Fibroblast of skin of abdomen (primary cell): ENCODE data around the gene FOXP4. TPM values are rescaled to one million over a fixed set of nuclear protein-coding genes. Genes with fewer than 3 reads are reported as not detected.

Experiments used
- DNase-seq: peaks from one replicate; pipeline ENCODE4 v3.0.0-alpha.2; 2013
- polyA plus RNA-seq, 2 experiments: library from polyadenylated mRNA; unstranded; fragments of 120-200 nt; gene quantifications; one replicate each; pipeline ENCODE4 v1.2.1, GENCODE V29; 2013; ENCODE audit not compliant: insufficient read length in 2 of 2

Gene FOXP4
- polyA plus RNA-seq (2013, experiment 1 of 2; ENCODE audit: insufficient read length), result 38.5 TPM
- polyA plus RNA-seq (2013, experiment 2 of 2; ENCODE audit: insufficient read length), result 42.8 TPM

- peak; percentile 95 for DNase-seq
Measured at GRCh38 chr6:41545703-41546474, at the start of gene FOXP4. Gene FOXP4, plus strand, starts transcription at chr6:41546381. Its CDS starts 19,380 bp downstream, at chr6:41565761.

DNA sequence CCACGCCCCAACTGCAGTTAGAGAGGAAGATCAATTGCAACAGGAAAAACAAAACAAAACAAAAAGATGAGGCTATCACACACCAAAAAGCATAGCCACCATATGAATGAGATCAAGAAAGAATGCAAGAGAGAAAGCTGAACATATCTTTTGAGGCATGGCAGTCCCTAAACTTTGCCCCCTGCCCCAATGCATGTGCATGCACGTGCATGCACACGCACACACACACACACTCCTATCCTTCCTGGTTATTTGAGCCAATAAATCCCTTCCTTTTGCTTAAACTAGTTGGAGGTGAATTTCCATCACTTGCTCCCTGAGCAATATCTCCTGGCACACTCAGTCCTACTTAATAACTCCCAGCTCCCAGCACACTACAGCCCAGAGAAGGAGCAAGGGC lies 48.6 kb upstream of the FOXP4 start:
- DNase-seq, result no peak

GRCh38 chr6:41497994-41498393 lies 48.2 kb upstream of the FOXP4 start:
- DNase-seq, result peak; percentile 71

GRCh38 chr6:41498968-41499599 lies 47.1 kb upstream of the FOXP4 start:
- no peak for DNase-seq

GRCh38 chr6:41500561-41500960 lies 45.6 kb upstream of the FOXP4 start:
- no peak for DNase-seq

DNA sequence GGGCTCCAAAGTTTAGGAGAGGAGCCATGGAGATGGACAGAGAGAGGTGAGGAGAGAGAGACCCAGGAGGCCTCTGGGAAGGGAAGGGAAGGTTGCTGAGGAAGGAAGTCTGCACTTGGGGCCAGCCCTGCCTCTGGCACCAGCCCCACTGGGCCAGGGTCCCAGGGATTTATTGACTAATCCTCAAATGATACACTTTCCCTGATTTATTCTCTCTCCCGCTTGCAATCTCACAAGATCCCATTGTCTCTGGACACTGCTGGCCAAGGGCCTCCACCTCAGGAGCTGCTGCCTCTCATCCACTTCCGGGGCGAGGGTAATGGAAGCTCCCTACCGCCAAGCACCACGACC lies 43.6 kb upstream of the FOXP4 start:
- DNase-seq, result no peak

DNA sequence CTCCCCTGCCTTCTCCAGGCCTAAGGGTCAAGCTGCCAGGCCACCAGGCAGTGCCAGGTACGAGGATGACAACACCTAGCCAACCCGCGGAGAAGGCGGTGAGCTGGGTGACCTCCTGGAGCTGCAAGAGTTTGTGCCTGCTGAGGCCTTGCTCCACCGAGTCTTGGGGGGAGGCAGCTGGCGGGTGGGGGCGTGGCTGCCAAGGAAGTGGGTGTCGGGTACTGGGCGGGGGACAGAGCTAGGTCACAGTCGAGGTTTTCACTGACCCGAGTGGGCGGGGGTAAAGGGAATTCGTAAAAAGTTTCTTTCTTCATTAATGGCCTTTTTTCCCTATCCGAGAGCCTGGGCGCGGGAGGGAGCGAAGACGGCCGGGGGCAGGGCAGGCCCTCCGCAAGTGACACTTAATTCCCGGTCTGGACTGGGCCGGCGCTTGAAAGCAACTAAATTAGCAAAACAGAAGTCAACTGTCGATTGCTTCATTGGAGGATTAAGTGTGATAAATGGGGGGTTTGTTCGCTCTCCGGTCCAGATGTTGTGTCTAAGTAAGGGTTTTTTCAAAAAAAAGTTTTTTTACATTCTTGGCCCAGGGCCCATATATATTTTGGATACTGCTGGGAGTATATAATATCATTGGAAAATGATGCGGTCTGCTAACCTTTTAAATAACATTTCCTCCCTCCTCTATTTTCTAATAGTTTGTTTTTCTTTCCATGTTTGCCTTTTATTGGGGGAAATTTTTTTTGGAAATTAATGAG lies 43.1 kb upstream of the FOXP4 start:
- peak; percentile 38 for DNase-seq

GRCh38 chr6:41503827-41504465 lies 42.2 kb upstream of the FOXP4 start:
- peak; percentile 83 for DNase-seq

- no peak for DNase-seq
Measured at GRCh38 chr6:41504466-41505121, 41.6 kb upstream of the FOXP4 start.

DNA sequence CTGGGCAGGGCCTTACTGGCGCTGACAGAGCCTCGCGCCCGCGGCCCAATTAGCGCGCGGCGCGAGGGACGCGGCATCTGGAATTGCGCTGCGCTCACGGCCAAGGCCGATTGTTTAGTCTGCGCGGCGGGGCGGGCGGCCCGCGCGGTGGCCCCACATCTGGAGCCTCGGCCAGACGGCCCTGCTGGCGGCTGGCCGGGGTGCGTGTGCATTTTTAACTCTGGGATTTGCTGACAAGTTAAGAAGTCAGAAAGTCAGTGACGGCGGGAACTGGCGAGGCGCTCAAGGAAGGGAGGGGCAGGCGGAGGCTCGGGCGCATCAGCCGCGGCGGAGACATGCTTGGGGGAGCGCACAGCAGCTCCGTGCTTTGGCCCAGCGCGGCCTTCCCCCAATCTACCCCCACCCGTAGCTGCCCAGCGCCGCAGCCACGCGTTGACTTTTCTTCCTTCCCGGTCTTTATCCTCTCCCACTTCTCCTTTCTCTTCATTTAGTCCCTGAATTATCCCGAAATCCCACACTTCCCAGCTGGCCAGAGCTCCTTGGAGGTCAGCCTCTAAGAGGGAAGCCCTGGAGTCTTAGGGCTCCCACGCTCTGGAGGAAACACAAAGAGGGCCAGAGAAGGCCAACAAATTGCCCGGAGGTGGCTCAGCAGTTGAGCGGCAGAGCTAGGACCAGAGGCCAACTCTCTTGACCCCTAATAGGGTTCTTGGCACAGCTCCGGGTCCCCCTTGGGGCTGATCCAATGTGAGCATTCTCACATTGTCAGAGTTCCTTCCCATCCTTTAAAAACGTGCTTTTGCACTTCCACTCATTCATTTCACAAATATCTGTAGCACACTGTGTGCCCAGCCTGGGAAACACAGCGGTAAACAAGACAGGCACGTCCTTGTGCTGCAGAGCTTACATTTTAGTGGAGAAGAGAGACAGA lies 40.8 kb upstream of the FOXP4 start:
- peak; percentile 93 for DNase-seq

DNA sequence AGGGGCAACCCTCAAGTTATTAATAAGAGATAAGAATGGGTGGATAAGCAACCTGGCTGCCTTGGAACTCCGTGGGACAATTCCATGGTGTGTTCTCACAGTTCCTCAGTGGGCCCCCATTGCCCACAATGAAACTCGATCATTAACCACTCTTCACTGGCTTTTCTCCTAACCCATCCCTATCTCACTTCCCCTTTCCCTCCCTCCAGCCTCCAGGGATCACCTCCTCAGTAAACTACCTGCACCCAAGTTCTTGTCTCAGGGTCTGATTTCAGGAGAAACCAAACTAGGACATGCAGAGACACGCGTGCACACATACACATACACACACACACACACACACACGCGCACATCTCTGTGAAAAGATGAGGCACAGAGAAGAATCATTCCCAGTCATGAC lies 37.7 kb upstream of the FOXP4 start:
- no peak for DNase-seq

- no peak for DNase-seq
Measured at GRCh38 chr6:41509580-41509979, 36.6 kb upstream of the FOXP4 start.

DNA sequence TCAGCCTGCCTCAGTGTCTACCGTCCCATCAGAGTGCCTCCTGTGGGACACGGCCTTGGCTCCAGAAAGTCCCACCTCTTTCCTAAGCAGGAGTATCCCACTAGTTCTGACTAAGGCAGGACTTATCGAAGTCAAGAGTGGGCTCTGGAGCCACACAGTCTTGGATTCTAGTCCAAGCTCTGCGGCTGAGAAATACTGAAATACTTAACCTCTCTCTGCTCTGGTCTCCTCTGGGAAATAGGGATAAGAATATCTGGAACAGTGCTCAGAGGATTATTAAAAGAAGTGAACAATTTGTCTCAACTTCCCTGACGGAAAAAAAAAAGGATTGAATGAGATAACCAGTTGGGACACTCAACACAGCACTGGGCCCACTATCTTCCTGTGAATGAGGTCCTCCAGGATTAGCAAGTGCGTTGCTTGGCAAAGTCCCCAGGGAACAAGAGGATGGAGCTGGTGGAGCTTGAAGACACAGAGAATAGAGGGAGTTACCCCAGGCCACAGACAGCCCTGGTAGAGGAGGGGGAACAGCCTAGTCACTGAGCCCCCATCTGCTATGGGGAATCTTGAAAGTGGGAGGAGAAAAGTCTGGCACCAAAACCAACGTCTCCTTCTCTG lies 34.6 kb upstream of the FOXP4 start:
- no peak for DNase-seq

DNA sequence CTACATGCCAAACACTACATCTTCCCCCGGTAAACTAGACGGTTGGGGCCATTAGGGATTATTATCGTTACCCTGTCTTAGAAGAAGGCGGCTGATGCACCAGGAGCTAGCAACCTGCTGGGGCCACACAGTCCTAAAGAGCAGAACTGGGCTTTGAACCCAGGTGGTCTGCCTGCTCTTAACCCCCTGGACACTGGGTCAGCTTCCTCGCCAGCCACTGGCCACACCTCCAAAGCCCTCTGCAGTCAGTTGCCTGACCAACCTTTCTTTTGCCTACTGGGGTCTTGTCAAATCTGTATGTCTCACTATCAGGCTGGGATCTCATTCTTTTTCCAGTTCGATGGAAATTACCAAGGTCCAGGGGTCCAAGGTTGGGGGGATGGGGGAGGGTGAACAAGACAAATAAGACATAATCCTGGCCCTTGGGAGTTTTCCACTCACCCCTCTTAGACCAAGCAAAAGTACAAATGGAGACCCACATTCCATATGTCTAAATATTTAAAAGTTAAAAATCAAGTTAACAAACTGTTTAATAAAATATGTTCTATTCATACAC lies 34.0 kb upstream of the FOXP4 start:
- no peak for DNase-seq

DNA sequence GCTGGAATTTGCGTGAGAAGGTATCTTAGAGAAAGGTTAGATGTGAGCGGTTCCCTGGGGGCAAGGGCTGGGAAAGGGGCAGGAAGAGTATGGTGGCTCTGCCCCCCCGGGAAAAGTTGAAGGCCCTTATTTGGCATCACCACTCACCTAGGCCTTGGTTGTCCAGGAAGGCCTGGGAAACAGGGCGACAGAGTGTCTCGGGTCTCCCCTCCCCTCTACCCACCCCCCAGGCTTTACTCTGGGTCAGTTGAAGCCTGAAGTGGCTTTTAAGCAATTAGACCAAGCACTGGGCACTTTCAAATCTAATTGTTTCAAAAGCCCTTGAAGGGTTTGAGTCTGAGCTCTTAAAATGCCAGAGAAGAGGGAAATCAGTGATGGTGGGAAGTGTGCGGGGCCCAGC lies 30.2 kb upstream of the FOXP4 start:
- no peak for DNase-seq

DNA sequence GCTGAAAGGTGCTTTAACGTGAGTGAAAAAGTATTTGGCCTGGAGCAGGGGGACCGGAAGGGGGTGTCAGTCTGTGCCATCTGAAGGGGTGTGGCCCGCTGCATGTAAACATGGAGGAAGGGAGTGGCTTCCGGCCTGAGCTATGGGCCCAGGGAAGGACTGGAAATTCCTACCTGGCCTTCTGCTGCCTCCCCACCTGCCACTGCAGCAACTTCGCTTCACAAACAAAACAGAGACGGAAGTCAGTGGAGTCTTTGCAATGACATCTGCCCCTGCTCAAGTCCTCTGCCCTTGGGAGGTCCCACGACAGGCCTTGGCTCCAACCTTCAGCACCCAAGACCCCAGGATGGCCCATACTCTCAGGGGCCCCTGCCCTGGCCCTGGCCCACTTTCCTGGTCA lies 28.1 kb upstream of the FOXP4 start:
- DNase-seq, result no peak

DNA sequence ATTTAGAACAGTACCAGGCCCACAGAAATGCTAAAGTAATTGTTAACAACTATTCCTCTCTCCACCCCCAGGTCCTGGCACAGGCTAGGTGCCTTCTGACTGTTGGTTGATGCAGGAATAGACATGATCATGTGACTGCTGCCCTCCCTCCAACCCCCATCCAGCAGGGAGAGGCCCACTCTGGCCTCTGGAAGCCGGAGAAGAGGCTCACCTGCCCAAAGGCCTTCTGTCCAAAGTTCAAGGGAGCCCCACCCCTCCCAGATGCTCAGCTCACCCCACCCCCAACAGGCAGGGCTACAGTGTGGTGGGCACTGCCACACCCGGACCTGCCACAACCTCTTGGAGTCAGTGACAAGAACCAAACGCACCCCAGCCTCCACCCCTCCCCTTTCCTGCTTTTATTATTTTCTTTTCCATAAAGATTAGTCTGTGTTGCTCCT lies 26.9 kb upstream of the FOXP4 start:
- no peak for DNase-seq

DNA sequence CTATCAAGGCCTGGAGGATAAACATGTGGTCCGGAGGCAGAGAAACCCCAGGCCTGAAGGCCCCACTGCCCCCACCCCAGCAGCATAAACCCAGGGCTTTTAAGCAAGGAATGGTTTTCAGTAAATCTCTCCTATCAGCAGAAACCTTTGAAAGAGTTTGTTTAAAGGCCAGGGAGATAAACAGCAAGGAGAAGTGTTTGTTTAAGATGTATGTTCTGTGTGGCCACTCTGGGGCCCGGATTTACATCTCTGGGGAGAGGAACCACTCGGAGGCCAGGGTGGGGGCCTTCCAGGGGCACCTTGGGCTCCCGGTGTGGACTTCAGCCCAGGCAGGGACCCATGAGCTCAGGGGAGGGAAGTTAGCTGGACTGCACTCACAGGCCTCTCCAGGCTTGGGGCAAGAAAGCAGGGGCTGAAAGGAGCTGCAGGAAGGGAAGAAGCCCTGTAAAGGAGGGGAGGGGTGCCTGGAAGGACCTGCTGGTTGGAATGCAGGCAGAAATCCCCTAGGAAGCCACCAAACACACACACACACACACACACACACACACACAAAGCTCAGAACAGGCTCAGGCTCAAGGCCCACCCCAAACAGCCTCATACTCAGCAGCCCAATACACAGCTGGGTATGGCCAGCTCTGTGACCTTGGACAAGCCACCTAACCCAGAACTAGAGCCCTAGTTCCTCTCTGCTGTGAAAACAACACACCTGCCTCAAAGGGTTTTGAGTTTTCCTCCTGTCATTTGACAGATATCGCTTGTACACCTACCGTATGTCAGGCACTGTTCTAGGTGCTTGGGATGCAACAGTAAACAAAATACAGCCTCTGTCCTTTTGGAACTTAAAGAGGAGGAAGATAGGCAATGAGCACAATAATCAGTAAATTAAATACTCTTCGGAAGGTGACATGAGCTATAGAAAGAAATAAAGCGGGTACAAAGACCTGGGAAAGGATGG lies 26.2 kb upstream of the FOXP4 start:
- DNase-seq, result no peak
